Mesenchymal stem cell (in vitro differentiated cells and primary cell): Measurements from ENCODE around the gene CAPN2.

Experiments
- DNase-seq: peaks from one replicate; pipeline ENCODE4 v3.0.0-alpha.2; 2013
- H2AFZ ChIP-seq: one replicate; pipeline ENCODE4 v1.6.1; 2013; ENCODE audit warnings: low read depth, mild to moderate bottlenecking, control low read depth, inconsistent platforms, low read length, moderate library complexity
- H2AK5ac ChIP-seq: 2 replicates; pipeline ENCODE4 v1.6.1; 2013; ENCODE audit warnings: low read length, moderate library complexity, mild to moderate bottlenecking, inconsistent platforms; ENCODE audit not compliant: severe bottlenecking
- H2BK120ac ChIP-seq: one replicate; pipeline ENCODE4 v1.6.1; 2013; ENCODE audit warnings: low read depth, mild to moderate bottlenecking, inconsistent platforms, low read length, moderate library complexity
- H2BK12ac ChIP-seq, 2 experiments: one replicate each; pipeline ENCODE4 v1.6.1; 2013; ENCODE audit warnings: inconsistent platforms in 2 of 2, low read length in 2 of 2, mild to moderate bottlenecking in 2 of 2, moderate library complexity in 2 of 2, control low read depth in 1 of 2
- H2BK15ac ChIP-seq: one replicate; pipeline ENCODE4 v1.6.1; 2013; ENCODE audit warnings: mild to moderate bottlenecking, low read depth, inconsistent platforms; ENCODE audit not compliant: poor library complexity, severe bottlenecking
- H2BK5ac ChIP-seq: 2 replicates; pipeline ENCODE4 v1.6.1; 2013; ENCODE audit warnings: low read depth, mild to moderate bottlenecking, low read length, control low read depth, inconsistent platforms; ENCODE audit not compliant: poor library complexity, severe bottlenecking
- H3K14ac ChIP-seq, 2 experiments: one replicate each; pipeline ENCODE4 v1.6.1; 2013; ENCODE audit warnings: inconsistent platforms in 2 of 2, low read length in 2 of 2, control low read depth in 1 of 2, mild to moderate bottlenecking in 1 of 2, moderate library complexity in 1 of 2
- H3K18ac ChIP-seq, 2 experiments: one replicate each; pipeline ENCODE4 v1.6.1; 2013; ENCODE audit warnings: inconsistent platforms in 2 of 2, low read length in 2 of 2, control low read depth in 1 of 2, low read depth in 1 of 2, mild to moderate bottlenecking in 1 of 2
- H3K23ac ChIP-seq, 2 experiments: one replicate each; pipeline ENCODE4 v1.6.1; 2013; ENCODE audit warnings: inconsistent platforms in 2 of 2, low read length in 2 of 2, mild to moderate bottlenecking in 2 of 2, moderate library complexity in 2 of 2, control low read depth in 1 of 2
- H3K27ac ChIP-seq: 2 replicates; pipeline ENCODE4 v1.5.1; 2013; ENCODE audit warnings: mild to moderate bottlenecking, moderate library complexity, low read length, control low read depth, inconsistent platforms; ENCODE audit not compliant: poor library complexity, severe bottlenecking
- H3K27me3 ChIP-seq, 2 experiments: 2 replicates each; pipeline versions ENCODE4 v1.6.1 to v1.7.0; 2013; ENCODE audit warnings: low read length in 2 of 2, mild to moderate bottlenecking in 2 of 2, moderate library complexity in 2 of 2, control low read depth in 1 of 2, inconsistent platforms in 1 of 2; ENCODE audit not compliant: control insufficient read depth in 1 of 2, insufficient read depth in 1 of 2
- H3K36me3 ChIP-seq, 2 experiments: 2 replicates each; pipeline versions ENCODE4 v1.6.1 to v1.7.0; 2013; ENCODE audit warnings: low read length in 2 of 2, control low read depth in 1 of 2, inconsistent platforms in 1 of 2, low read depth in 1 of 2, mild to moderate bottlenecking in 1 of 2; ENCODE audit not compliant: insufficient read depth in 2 of 2, control insufficient read depth in 1 of 2
- H3K4ac ChIP-seq, 2 experiments: one replicate each; pipeline ENCODE4 v1.6.1; 2013; ENCODE audit warnings: inconsistent platforms in 2 of 2, low read length in 2 of 2, mild to moderate bottlenecking in 2 of 2, moderate library complexity in 2 of 2, control low read depth in 1 of 2, low read depth in 1 of 2
- H3K4me1 ChIP-seq: 2 replicates; pipeline ENCODE4 v1.6.1; 2013; ENCODE audit warnings: low read depth, low read length, control low read depth; ENCODE audit not compliant: control insufficient read depth, insufficient read depth
- H3K4me2 ChIP-seq: 2 replicates; pipeline ENCODE4 v1.6.1; 2013; ENCODE audit warnings: low read length, mild to moderate bottlenecking, inconsistent platforms; ENCODE audit not compliant: poor library complexity, severe bottlenecking
- H3K4me3 ChIP-seq, 2 experiments: 2 replicates each; pipeline versions ENCODE4 v1.5.1 to v1.7.0; 2013; ENCODE audit warnings: low read length in 2 of 2, mild to moderate bottlenecking in 2 of 2, control low read depth in 1 of 2, low read depth in 1 of 2; ENCODE audit not compliant: insufficient read depth in 1 of 2
- H3K79me1 ChIP-seq: replicated peaks from 2 replicates; pipeline ENCODE4 v1.6.1; 2013; ENCODE audit warnings: mild to moderate bottlenecking, control low read depth, low read length, inconsistent platforms; ENCODE audit not compliant: poor library complexity, severe bottlenecking
- H3K9ac ChIP-seq: 2 replicates; pipeline ENCODE4 v1.7.0; 2013; ENCODE audit warnings: mild to moderate bottlenecking, low read length, moderate library complexity
- H3K9me3 ChIP-seq: 2 replicates; pipeline ENCODE4 v1.7.0; 2013; ENCODE audit warnings: mild to moderate bottlenecking, low read length; ENCODE audit not compliant: control insufficient read depth
- H4K8ac ChIP-seq: one replicate; pipeline ENCODE4 v1.6.1; 2013; ENCODE audit warnings: inconsistent platforms, mild to moderate bottlenecking, low read length, moderate library complexity
- H4K91ac ChIP-seq: one replicate; pipeline ENCODE4 v1.6.1; 2013; ENCODE audit warnings: mild to moderate bottlenecking, low read length, inconsistent platforms
- WGBS: methylation state at CpG from one replicate; pipeline ENCODE4 v1.1.7; 2013; ENCODE audit warnings: mixed read lengths; 5-methylcytosine and 5-hydroxymethylcytosine counted together

CAPN2 gene

DNA sequence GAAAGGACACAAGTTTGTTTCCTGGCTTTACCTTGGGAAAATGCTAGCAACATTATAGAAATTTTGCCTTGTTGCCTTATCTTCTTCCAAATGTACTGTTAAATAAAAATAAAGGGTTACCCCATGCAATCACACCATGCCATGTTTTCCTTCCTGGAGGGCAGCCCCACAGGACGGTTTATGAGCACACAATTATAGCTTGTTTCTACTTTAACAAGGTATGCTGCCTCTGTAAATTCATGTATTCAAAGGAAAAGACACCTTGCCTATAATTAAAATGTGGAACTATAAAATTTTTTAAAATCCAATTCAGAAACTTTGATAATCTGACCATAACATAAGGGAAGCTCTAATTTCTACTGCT, 63.4 kb downstream of the CAPN2 start:
- Histone ChIP-seq H3K4me2 (no peak overlapping the region), H2BK15ac (no peak overlapping the region), H2AFZ (no peak overlapping the region), H2BK5ac (no peak overlapping the region), H3K9ac (peak overlapping the region; percentile 37), H3K9me3 (no peaks in the 10 kb centered on the region), H3K27me3 (no peaks in the 10 kb centered on the region), H3K27ac (peak overlapping the region; percentile 83), H3K79me1 (no peaks in the 10 kb centered on the region), H3K36me3 (peaks cover 36 to 92% of the 10 kb centered on the region in 2 experiments), H4K91ac (no peak overlapping the region), H3K4me3 (peak overlapping the region in 1 of 2 experiments; percentile 39), H2BK12ac (no peak overlapping the region), H3K18ac (no peak overlapping the region), H3K23ac (no peak overlapping the region), H2BK120ac (no peak overlapping the region), H3K4ac (no peak overlapping the region), H3K14ac (no peak overlapping the region), H2AK5ac (no peak overlapping the region), H4K8ac (no peak overlapping the region), H3K4me1 (peaks cover 22% of the 10 kb centered on the region)
- WGBS = no CpG with 5 or more reads among the region's 1 CpG
- DNase-seq = no peak

- Histone ChIP-seq H2AK5ac (peak overlapping the region; percentile 54), H4K8ac (peak overlapping the region; percentile 8), H2AFZ (no peak overlapping the region), H3K18ac (peak overlapping the region in 1 of 2 experiments; percentile 31), H2BK12ac (peak overlapping the region in 1 of 2 experiments; percentile 15), H3K36me3 (peaks cover 31 to 91% of the 10 kb centered on the region in 2 experiments), H3K4me2 (no peak overlapping the region), H2BK15ac (no peak overlapping the region), H3K27ac (peak overlapping the region; percentile 83), H3K4ac (no peak overlapping the region), H2BK120ac (no peak overlapping the region), H3K23ac (peak overlapping the region in 1 of 2 experiments; percentile 11), H2BK5ac (no peak overlapping the region), H3K4me3 (no peak overlapping the region), H3K79me1 (no peaks in the 10 kb centered on the region), H3K9me3 (no peaks in the 10 kb centered on the region), H3K27me3 (no peaks in the 10 kb centered on the region), H4K91ac (no peak overlapping the region), H3K4me1 (peaks cover 17% of the 10 kb centered on the region), H3K9ac (peak overlapping the region; percentile 37), H3K14ac (peak overlapping the region in 1 of 2 experiments; percentile 4)
- WGBS = 51% methylated on average over 9 of the region's 9 CpGs
- peak; percentile 85 for DNase-seq
Observed at GRCh38 chr1:223776075-223776814, 63.9 kb downstream of the CAPN2 start.

GRCh38 chr1:223776826-223777454, 64.6 kb downstream of the CAPN2 start:
- no peak overlapping the region for H3K4me2 ChIP-seq
- no peak overlapping the region for H4K8ac ChIP-seq
- WGBS = 87% methylated on average over 10 of the region's 10 CpGs
- H2BK5ac ChIP-seq = no peak overlapping the region
- H2BK15ac ChIP-seq = no peak overlapping the region
- no peaks in the 10 kb centered on the region for H3K9me3 ChIP-seq
- no peak overlapping the region for H2AFZ ChIP-seq
- no peak overlapping the region for H2BK120ac ChIP-seq
- H4K91ac ChIP-seq = no peak overlapping the region
- H3K23ac ChIP-seq = no peak overlapping the region
- DNase-seq = no peak
- peak overlapping the region in 1 of 2 experiments; percentile 46 for H3K18ac ChIP-seq
- H2BK12ac ChIP-seq = peak overlapping the region in 1 of 2 experiments; percentile 42
- H3K79me1 ChIP-seq = no peaks in the 10 kb centered on the region
- no peak overlapping the region for H3K4me3 ChIP-seq
- H3K14ac ChIP-seq = no peak overlapping the region
- H3K27me3 ChIP-seq = no peaks in the 10 kb centered on the region
- H2AK5ac ChIP-seq = peak overlapping the region; percentile 5
- H3K36me3 ChIP-seq = peaks cover 31 to 86% of the 10 kb centered on the region in 2 experiments
- no peak overlapping the region for H3K9ac ChIP-seq
- H3K4ac ChIP-seq = no peak overlapping the region
- H3K27ac ChIP-seq = peak overlapping the region; percentile 83
- peaks cover 17% of the 10 kb centered on the region for H3K4me1 ChIP-seq

GRCh38 chr1:223780318-223780717, 68.0 kb downstream of the CAPN2 start:
- Histone ChIP-seq H3K27me3 (no peaks in the 10 kb centered on the region), H3K9me3 (no peaks in the 10 kb centered on the region), H4K8ac (no peak overlapping the region), H2BK12ac (peak overlapping the region in 1 of 2 experiments; percentile 6), H3K4me2 (no peak overlapping the region), H4K91ac (no peak overlapping the region), H3K9ac (no peak overlapping the region), H2BK5ac (no peak overlapping the region), H2AK5ac (no peak overlapping the region), H3K18ac (no peak overlapping the region), H3K79me1 (peaks cover 8% of the 10 kb centered on the region), H3K4me3 (no peak overlapping the region), H3K23ac (no peak overlapping the region), H2BK15ac (no peak overlapping the region), H3K36me3 (peaks cover 21 to 74% of the 10 kb centered on the region in 2 experiments), H2AFZ (no peak overlapping the region), H3K4ac (no peak overlapping the region), H2BK120ac (no peak overlapping the region), H3K4me1 (peaks cover 6% of the 10 kb centered on the region), H3K27ac (no peak overlapping the region), H3K14ac (no peak overlapping the region)
- WGBS = 98% methylated on average over 8 of the region's 8 CpGs
- DNase-seq = no peak
